Esophagus muscularis mucosa (tissue), 4 donors: ENCODE results near the gene CHCHD6. TPM values are rescaled to one million over a fixed set of nuclear protein-coding genes. Genes with fewer than 3 reads are reported as not detected.

Experiments used
- DNase-seq: peaks from one replicate; pipeline ENCODE4 v3.0.0-alpha.2; 2017; ENCODE audit errors: extremely low spot score
- H3K27ac ChIP-seq, 4 donors: fragments of 200-600 bp; sonication (generic); replicated peaks in 1 of 4; 1 replicate in 3 of 4; 2 replicates in 1 of 4; pipeline ENCODE4 v1.5.1; 2016 to 2019; ENCODE audit warnings: mild to moderate bottlenecking in 1 of 4
- H3K27me3 ChIP-seq, 4 donors: fragments of 200-600 bp; sonication (generic); one replicate each; pipeline versions ENCODE4 v1.5.1 to v1.6.0; 2016 to 2019
- H3K36me3 ChIP-seq, 4 donors: fragments of 200-600 bp; sonication (generic); one replicate each; pipeline ENCODE4 v1.5.1; 2016 to 2019
- H3K4me1 ChIP-seq, 4 donors: fragments of 200-600 bp; sonication (generic); one replicate each; pipeline ENCODE4 v1.5.1; 2016 to 2019
- H3K4me3 ChIP-seq, 4 donors: fragments of 200-600 bp; sonication (generic); 1 replicate in 2 of 4; 2 replicates in 2 of 4; pipeline ENCODE4 v1.5.1; 2016 to 2019; ENCODE audit warnings: mild to moderate bottlenecking in 4 of 4, moderate library complexity in 1 of 4
- H3K9me3 ChIP-seq, 4 donors: fragments of 200-600 bp; sonication (generic); 1 replicate in 3 of 4; 2 replicates in 1 of 4; pipeline ENCODE4 v1.5.1; 2016 to 2019
- CTCF ChIP-seq, 3 experiments: fragments of 200-600 bp in 2 of 3; fragments of 450-650 bp in 1 of 3; sonication (generic) in 2 of 3; IDR thresholded peaks; one replicate each; pipeline ENCODE4 v1.5.1; 2017 to 2019; ENCODE audit warnings: antibody characterized with exemption in 3 of 3, mild to moderate bottlenecking in 2 of 3, moderate library complexity in 1 of 3
- EP300 ChIP-seq: sonication (generic); formaldehyde crosslinking; IDR thresholded peaks from one replicate; pipeline ENCODE4 v1.6.1; 2017; ENCODE audit warnings: antibody characterized with exemption
- POLR2A ChIP-seq: fragments of 450-650 bp; IDR thresholded peaks from one replicate; pipeline ENCODE4 v1.6.1; 2017; ENCODE audit warnings: antibody characterized with exemption, moderate library complexity, mild to moderate bottlenecking, low read depth
- POLR2AphosphoS5 ChIP-seq, 2 donors: sonication (generic); formaldehyde crosslinking; IDR thresholded peaks; one replicate each; pipeline ENCODE4 v1.6.1; 2017; ENCODE audit warnings: antibody characterized with exemption in 2 of 2
- WGBS: methylation state at CpG from one replicate; pipeline ENCODE4 v1.1.5; 2018; 5-methylcytosine and 5-hydroxymethylcytosine counted together
- intact Hi-C: fragments of 100-400 bp; cut with DNase I; formaldehyde crosslinking; loops from one replicate; pipeline ENCODE4 v1.15.1; 2023
- total RNA-seq, 4 donors: library from RNA; depleted of rRNA; stranded (reverse); fragments of >200 nt; gene quantifications; one replicate each; pipeline versions ENCODE4 v1.1.0 to v1.2.1, GENCODE V29; 2016

The CHCHD6 gene
- total RNA-seq, 4 donors from 2014 or later = 10.3 to 13.4 (median 12.1) TPM

DNA sequence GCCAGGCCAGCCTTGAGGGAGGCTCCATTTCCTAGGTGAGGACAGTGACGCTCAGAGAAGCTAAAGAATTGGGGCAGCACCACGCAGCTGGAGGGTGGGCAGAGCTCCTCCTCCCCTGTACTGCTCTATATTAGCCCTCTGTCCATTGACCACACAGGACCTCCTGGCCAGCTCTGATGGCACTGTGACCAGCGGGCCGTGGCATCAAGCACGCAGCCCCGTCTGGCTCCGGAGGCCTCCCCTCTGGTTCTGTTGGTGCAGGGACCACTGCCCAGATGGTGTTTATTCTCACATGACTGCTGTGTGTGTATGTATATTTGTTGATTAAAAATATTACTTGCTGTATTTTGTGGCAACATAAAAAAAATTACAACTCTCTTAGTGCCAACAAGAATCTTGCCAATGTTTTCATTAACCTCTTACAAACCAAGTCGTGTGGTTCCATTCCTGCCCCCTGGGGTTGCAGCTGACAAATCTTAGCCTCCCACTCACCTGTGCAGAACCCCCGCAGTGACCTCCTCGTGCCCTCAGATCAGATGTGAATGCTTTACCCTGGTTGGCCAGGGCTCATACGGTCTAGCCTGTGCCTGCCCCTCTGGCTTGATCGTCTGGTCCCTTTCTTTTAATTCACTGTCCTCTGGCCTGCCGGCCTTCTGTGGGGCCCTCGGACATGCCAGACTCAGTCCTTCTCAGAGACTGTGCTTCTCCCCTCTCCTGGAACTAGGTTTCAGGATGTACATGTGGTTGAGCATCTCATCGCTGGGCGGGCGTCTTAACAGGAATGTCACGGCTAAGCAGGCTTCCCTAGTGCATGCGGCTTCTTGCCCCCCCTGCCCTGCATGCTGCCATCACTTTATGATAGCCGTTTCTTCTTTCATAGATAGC lies 14.8 kb downstream of the CHCHD6 start:
- no peak for DNase-seq
- Histone ChIP-seq H3K4me3 (no peak overlapping the region), H3K27me3 (no peaks in the 10 kb centered on the region), H3K4me1 (no peaks in the 10 kb centered on the region), H3K9me3 (no peaks in the 10 kb centered on the region), H3K36me3 (no peaks in the 10 kb centered on the region), H3K27ac (no peak overlapping the region)
- intact Hi-C loops = no loop called here
- WGBS = 83% methylated on average over 15 of the region's 20 CpGs
- TF ChIP-seq EP300 = no peak
- no peak for TF ChIP-seq POLR2AphosphoS5 (IDR thresholded peaks at IDR 0.05)
- TF ChIP-seq CTCF (IDR thresholded peaks at IDR 0.05) = no peak
- TF ChIP-seq POLR2A = no peak

DNA sequence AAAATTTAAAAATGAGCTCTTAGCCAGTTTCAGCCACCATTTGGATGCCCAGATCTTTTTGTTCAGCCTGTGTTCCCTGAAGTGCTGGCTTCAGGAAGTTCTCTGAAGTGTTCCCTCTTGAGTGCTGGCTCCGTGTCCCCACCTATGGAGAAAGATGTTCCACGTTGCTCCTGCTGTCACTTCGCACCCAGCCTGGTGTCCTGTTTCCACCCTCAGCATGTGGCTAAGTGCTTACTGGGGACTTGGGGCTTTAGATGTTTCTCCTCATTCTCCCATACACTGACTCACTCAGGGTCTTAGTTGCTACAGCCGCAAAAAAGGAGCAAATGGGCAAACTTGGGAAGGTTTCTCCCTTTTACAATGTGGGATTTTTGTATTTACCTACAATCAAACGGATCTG lies 16.6 kb downstream of the CHCHD6 start:
- no peaks in the 10 kb centered on the region for H3K4me1 ChIP-seq
- WGBS = 94% methylated on average over 5 of the region's 5 CpGs
- no peaks in the 10 kb centered on the region for H3K36me3 ChIP-seq
- H3K27me3 ChIP-seq = no peaks in the 10 kb centered on the region
- TF ChIP-seq POLR2AphosphoS5 (IDR thresholded peaks at IDR 0.05) (no peak), EP300 (no peak), CTCF (IDR thresholded peaks at IDR 0.05) (no peak), POLR2A (no peak)
- intact Hi-C loops = no loop called here
- no peak overlapping the region for H3K4me3 ChIP-seq
- no peak overlapping the region for H3K27ac ChIP-seq
- DNase-seq = no peak
- H3K9me3 ChIP-seq = no peaks in the 10 kb centered on the region

GRCh38 chr3:126721246-126721645 lies 17.2 kb downstream of the CHCHD6 start:
- TF ChIP-seq EP300 (no peak), POLR2AphosphoS5 (IDR thresholded peaks at IDR 0.05) (no peak), CTCF (IDR thresholded peaks at IDR 0.05) (no peak), POLR2A (no peak)
- Histone ChIP-seq H3K4me1 (no peaks in the 10 kb centered on the region), H3K36me3 (no peaks in the 10 kb centered on the region), H3K27ac (no peak overlapping the region), H3K4me3 (no peak overlapping the region), H3K27me3 (no peaks in the 10 kb centered on the region), H3K9me3 (no peaks in the 10 kb centered on the region)
- intact Hi-C loops = no loop called here
- no peak for DNase-seq
- WGBS = 92% methylated on average over 10 of the region's 10 CpGs

- 96% methylated on average over 2 of the region's 2 CpGs for WGBS
- Histone ChIP-seq H3K36me3 (peaks cover 0 to 18% (median 10%) of the 10 kb centered on the region in 4 donors), H3K27ac (no peak overlapping the region), H3K27me3 (no peaks in the 10 kb centered on the region), H3K9me3 (no peaks in the 10 kb centered on the region), H3K4me1 (no peaks in the 10 kb centered on the region), H3K4me3 (no peak overlapping the region)
- intact Hi-C loops = no loop called here
- no peak for DNase-seq
- TF ChIP-seq CTCF (IDR thresholded peaks at IDR 0.05) (no peak), EP300 (no peak), POLR2A (no peak), POLR2AphosphoS5 (IDR thresholded peaks at IDR 0.05) (no peak)
These were observed 19.2 kb downstream of the CHCHD6 start for GRCh38 chr3:126723237-126723636.
